OCI-LY3 (cell line): Measurements from ENCODE around the gene POLQ.
"Not testable (repeated sequence)": the region's sequence is repeated elsewhere in the genome, so short reads cannot be mapped to it uniquely, and the experiment has no call there.

Source experiments
- CTCF ChIP-seq: fragments of 200-600, 300-600 bp; sonication (generic); IDR thresholded peaks from 2 replicates; pipeline ENCODE4 v1.5.1; 2014; ENCODE audit warnings: antibody characterized with exemption, low read length, low read depth
- EZH2phosphoT487 ChIP-seq: fragments of 200-600 bp; shearing (Covaris generic); IDR thresholded peaks from 2 replicates; pipeline ENCODE4 v1.6.1; 2018; ENCODE audit warnings: antibody characterized with exemption, mixed run types, low read depth

- TF ChIP-seq CTCF, EZH2phosphoT487: not testable (repeated sequence)
Observed at GRCh38 chr3:121398051-121398450, 147.7 kb downstream of the POLQ start.
